AG04449 (cell line): Measurements from ENCODE around the gene NARF.

ENCODE experiments used
- CTCF ChIA-PET: fragments of 350-600 bp; formaldehyde crosslinking; extraction: SDS; loops from one replicate; lab custom pipeline; 2021; ENCODE audit warnings: antibody characterized with exemption; lab: Yijun Ruan, JAX
- POLR2A ChIA-PET: fragments of 400-600, 350-600 bp; formaldehyde crosslinking; extraction: SDS; loops from one replicate; lab custom pipeline; 2020; ENCODE audit warnings: antibody characterized with exemption, inconsistent platforms; lab: Yijun Ruan, JAX
- DNase-seq: peaks from one replicate; pipeline ENCODE4 v3.0.0-alpha.2; 2010; ENCODE audit warnings: low read depth, low spot score
- H3K4me3 ChIP-seq: 2 replicates; pipeline ENCODE4 v1.5.1; 2011; ENCODE audit warnings: low read depth, mild to moderate bottlenecking, control low read depth, low read length
- CTCF ChIP-seq: IDR thresholded peaks from one replicate; pipeline ENCODE4 v1.5.1; 2011; ENCODE audit warnings: mild to moderate bottlenecking, moderate library complexity, low read length, control low read depth, inconsistent platforms; ENCODE audit not compliant: insufficient read depth; ENCODE audit errors: missing control alignments

The NARF gene

DNA sequence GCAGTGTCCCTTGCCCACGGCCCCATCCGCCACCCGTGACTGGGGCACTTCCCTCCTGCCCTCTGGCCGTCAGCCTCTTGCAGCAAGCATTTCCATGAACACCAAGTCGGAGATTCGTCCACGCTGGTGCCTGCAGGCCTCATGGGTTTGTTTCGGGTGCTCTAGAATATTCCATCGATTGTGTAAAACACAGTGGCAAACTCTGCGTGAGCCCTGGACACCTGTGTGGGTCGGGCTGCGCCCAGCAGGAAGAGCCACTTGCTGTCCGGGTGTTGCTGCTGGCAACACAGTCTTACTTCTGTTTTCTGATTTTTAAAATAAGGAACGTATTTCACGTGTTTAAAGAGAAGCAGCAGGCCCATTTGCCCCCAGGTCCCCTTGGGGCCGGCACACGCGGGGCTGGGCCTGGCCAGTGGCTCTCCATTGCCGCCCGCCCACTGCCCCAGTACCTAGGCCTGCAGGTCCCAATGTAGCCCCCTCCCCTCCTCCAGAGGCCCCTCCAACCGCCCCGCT is 18.0 kb upstream of the NARF start:
- no peak for DNase-seq
- ChIA-PET CTCF (no interaction called here), POLR2A (no interaction called here)
- H3K4me3 ChIP-seq = no peak overlapping the region
- TF ChIP-seq CTCF = no peak

- H3K4me3 ChIP-seq = no peak overlapping the region
- no peak for DNase-seq
- TF ChIP-seq CTCF = no peak
- CTCF ChIA-PET = interaction anchor here (1.6 kb wide), 1 partner anchor 403 kb away, joined by 3 read pairs; the partner anchor contains the start of gene DCXR
- POLR2A ChIA-PET = no interaction called here
Observed at GRCh38 chr17:82440991-82441627, 17.4 kb upstream of the NARF start.

DNA sequence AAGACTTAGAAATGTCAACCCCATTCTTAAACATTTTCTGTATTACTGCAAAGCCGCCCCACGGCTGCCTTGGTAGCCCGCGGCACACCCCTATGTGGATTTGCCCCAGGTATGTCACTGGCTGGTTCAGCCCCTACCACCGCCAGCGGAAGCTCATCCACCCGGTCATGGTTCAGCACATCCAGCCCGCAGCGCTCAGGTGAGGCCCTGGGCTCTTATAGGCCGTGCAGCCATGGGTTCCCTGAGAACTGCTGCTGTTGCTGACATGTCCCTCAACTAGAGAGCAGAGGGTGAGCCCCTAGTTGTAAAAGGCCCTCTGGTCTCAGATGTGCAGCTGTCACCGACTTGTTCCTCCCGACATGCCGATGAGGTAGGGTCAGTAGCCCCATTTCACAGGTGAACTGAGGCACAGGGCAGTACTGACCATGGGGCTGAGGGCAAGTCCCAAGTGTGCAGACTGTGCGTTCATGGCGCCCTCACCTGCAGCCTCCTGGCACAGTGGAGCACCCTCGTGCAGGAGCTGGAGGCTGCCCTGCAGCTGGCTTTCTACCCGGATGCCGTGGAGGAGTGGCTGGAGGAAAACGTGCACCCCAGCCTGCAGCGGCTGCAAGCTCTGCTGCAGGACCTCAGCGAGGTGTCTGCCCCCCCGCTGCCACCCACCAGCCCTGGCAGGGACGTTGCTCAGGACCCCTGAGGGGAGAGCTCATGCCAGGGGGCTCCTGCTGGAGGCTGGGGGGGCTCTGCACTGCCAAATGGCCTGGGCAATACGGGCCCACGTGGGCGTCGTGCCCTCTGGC is 16.7 kb upstream of the NARF start:
- ChIA-PET POLR2A (no interaction called here), CTCF (interaction anchor here (0.6 to 1.6 kb wide), 2 partner anchors 20 to 404 kb away, joined by 3 read pairs; partner anchors contain the start of gene DCXR)
- DNase-seq = no peak
- no peak for TF ChIP-seq CTCF
- H3K4me3 ChIP-seq = no peak overlapping the region

DNA sequence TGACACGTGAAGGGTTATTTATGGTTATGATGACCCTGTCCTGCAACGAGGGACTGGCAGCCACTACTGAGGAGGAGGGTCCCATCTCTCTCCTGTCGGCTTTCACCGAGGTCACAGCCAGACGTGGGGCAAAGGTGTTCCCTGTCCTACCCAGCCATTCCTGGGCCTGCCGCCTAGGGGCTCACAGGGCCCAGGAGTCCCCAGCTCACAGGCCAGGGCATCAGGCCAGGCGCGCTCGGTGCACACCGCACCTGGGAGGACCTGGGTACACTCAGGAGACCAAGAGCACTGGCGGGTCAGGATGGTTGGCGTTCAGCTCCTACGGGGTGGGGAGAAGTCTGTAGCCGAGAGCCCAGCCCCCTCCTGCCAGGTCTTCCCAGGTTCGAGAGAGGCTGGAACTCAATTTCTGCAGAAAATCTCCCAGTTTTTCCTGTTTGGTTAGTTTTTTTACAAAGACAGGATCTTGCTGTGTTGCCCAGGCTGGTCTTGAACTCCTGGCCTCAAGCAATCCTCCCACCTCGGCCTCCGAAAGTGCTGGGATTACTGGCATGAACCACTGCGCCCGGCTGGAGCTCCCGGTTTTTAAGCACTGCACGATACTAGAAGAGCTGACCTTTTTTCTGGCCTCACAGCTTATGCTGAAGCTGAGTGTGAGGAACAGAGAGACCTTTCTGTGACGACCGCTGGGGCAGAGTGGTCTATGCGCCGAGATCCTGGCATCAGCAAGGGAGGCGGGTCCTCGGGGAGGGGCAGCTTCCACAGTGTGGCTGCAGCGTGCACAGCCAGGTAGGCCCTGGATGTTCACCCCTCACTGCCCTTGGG is 15.7 kb upstream of the NARF start:
- no peak for DNase-seq
- ChIA-PET CTCF (interaction anchor here (1.6 kb wide), 1 partner anchor 405 kb away, joined by 3 read pairs; the partner anchor contains the start of gene DCXR), POLR2A (no interaction called here)
- no peak overlapping the region for H3K4me3 ChIP-seq
- TF ChIP-seq CTCF = no peak

DNA sequence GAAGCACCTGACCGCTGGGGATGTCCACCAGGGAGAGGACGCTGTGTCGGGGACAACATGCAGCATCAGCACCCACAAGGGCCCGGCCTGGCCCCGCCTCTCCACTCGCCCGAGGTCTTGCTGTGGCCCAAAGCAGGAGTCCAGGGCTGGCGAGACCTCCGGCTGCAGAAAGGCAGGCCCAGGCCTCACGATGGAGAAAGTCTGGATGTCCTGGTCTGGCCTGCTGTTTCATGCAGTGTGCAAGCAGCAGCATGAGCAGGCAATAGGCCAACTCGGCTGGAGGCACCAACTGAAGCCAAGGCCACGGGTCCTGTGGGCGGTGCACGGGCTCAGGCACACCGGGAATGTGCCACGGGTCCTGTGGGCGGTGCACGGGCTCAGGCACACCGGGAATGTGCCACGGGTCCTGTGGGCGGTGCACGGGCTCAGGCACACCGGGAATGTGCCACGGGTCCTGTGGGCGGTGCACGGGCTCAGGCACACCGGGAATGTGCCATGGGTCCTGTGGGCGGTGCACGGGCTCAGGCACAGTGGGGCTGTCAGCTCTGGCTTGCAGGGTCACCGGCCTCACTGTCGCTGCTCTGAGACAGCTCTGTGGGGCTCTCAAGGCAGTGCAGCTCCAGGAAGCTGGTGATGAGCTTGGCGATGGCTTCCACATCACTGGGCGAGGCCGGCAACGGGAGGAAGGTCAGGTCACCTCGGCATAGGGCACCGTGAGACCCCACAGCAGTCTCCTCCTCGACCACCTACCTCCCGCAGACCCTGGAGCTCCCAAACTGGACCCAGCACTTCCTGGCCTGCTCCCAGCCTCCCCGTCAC is 14.9 kb upstream of the NARF start:
- no peak for DNase-seq
- H3K4me3 ChIP-seq = no peak overlapping the region
- no peak for TF ChIP-seq CTCF
- ChIA-PET POLR2A (no interaction called here), CTCF (no interaction called here)
